HUES6 (cell line): ENCODE results near the gene ACTR3.

Experiments used
- H3K27ac ChIP-seq: 2 replicates; pipeline ENCODE4 v1.7.0; 2013; ENCODE audit warnings: low read depth, mild to moderate bottlenecking, low read length, inconsistent platforms
- H3K27me3 ChIP-seq: 2 replicates; pipeline ENCODE4 v1.6.1; 2013; ENCODE audit warnings: low read length; ENCODE audit not compliant: control insufficient read depth, insufficient read depth
- H3K36me3 ChIP-seq: 2 replicates; pipeline ENCODE4 v1.6.1; 2013; ENCODE audit warnings: low read length; ENCODE audit not compliant: control insufficient read depth, insufficient read depth
- H3K4me1 ChIP-seq: 2 replicates; pipeline ENCODE4 v1.6.1; 2013; ENCODE audit warnings: low read length; ENCODE audit not compliant: control insufficient read depth, insufficient read depth
- H3K4me3 ChIP-seq: 2 replicates; pipeline ENCODE4 v1.5.1; 2013; ENCODE audit warnings: low read depth, low read length
- H3K9ac ChIP-seq: one replicate; pipeline ENCODE4 v1.6.1; 2013; ENCODE audit warnings: mild to moderate bottlenecking, low read length
- H3K9me3 ChIP-seq: 2 replicates; pipeline ENCODE4 v1.6.1; 2013; ENCODE audit warnings: low read depth, low read length; ENCODE audit not compliant: control insufficient read depth, insufficient read depth

ACTR3 gene

DNA sequence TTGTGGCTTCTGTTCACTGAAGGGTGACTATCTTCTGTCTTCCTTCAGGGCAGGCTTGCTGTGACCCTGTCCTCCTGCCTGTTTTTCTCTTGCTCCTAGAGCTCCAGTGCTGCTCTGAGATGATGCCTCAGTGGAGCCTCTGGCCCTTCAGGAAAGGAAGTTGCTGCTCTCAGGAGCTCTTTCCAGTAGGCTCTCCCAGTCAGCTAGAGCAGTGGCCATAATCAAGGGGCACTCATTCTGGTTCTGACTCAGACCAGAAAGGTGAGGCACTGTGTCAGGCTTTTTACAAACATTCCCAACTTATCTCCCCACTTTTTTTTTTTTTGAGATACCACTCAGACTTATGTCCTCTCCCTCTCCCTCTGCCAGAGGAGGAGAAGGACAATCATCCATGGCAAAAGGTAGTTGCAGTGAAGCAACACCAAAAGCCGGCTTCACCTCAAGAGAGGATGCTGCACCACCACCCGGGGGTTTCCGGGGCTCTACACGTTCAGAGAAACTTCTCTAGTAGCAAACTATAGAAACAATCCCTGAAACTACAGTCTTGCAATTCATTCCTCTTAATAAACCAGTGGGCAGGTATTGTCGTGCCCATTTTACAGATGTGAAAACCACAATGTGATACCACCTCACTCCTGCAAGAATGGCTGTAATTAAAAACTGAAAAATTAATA lies 115.4 kb downstream of the ACTR3 start:
- Histone ChIP-seq H3K27ac (no peak overlapping the region), H3K27me3 (no peaks in the 10 kb centered on the region), H3K9me3 (peaks cover 6% of the 10 kb centered on the region; the same call in 1 of the 2 replicates), H3K36me3 (no peaks in the 10 kb centered on the region), H3K4me1 (no peaks in the 10 kb centered on the region), H3K4me3 (no peak overlapping the region), H3K9ac (no peak overlapping the region)

DNA sequence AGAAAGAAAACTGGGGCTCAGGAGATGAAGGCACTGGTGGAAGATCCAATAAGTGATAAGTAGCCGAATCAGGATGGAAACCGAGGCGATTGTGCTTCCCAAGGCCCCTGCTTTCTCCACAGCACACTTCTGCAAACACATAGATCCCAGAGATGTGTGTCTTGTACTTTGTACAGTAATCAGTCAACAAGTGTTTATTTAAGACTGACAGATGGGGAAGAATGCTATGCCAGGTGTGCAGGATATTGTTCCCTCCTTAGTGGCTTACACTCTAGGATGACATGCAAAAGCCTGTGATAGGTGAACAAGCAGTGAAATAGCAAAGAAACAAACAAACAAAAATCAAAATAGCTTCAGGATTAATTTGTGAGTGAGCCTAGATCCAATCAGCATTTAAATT lies 116.6 kb downstream of the ACTR3 start:
- Histone ChIP-seq H3K27me3 (no peaks in the 10 kb centered on the region), H3K9me3 (peaks cover 6% of the 10 kb centered on the region; the same call in 1 of the 2 replicates), H3K27ac (no peak overlapping the region), H3K4me3 (no peak overlapping the region), H3K4me1 (no peaks in the 10 kb centered on the region), H3K36me3 (no peaks in the 10 kb centered on the region), H3K9ac (no peak overlapping the region)

DNA sequence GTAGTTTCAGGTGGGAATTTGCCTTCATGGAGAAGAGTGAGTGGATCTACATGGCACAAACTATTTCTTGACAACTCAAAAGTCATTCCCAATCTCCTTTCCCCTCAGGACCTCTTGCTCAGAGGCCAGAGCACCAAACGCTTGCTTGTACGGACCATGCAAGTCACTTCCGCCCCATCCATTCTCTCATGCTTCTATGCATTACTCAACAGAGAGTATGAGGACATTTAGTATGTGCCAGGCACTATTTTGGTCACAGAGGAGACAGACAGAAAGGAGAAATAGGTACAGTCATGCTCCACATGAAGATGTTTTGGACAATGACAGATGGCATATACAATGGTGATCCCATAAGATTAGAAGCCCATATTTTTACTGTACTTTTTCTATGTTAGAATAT lies 117.5 kb downstream of the ACTR3 start:
- H3K36me3 ChIP-seq = no peaks in the 10 kb centered on the region
- no peaks in the 10 kb centered on the region for H3K4me1 ChIP-seq

DNA sequence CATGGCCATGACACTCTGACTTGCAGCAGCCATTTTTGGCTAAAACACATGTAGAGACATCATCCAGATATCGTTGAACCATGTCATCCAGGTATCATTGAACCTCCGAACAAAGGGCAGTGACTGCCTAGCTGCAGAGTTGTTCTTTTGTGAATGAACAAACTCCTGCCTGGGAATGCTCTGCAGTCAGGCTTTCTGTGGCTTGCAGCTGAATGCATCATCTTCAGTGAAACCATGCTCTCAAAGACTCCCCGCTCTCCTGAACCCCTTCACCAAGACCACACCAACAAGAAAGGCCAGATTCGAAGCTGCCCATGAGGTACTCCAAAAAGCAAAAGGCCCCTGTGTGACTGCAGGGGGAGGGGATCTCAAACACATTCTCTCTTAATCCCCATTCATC lies 118.8 kb downstream of the ACTR3 start:
- Histone ChIP-seq H3K4me3 (no peak overlapping the region), H3K27me3 (no peaks in the 10 kb centered on the region), H3K4me1 (no peaks in the 10 kb centered on the region), H3K9ac (no peak overlapping the region), H3K36me3 (no peaks in the 10 kb centered on the region), H3K9me3 (peaks cover 6% of the 10 kb centered on the region; the same call in 1 of the 2 replicates), H3K27ac (no peak overlapping the region)

More for the DNA sequence above, 117.5 kb downstream of the ACTR3 start:
- no peak overlapping the region for H3K27ac ChIP-seq
- H3K9me3 ChIP-seq = peaks cover 6% of the 10 kb centered on the region; the same call in 1 of the 2 replicates
- no peaks in the 10 kb centered on the region for H3K27me3 ChIP-seq
- H3K9ac ChIP-seq = no peak overlapping the region
- no peak overlapping the region for H3K4me3 ChIP-seq

DNA sequence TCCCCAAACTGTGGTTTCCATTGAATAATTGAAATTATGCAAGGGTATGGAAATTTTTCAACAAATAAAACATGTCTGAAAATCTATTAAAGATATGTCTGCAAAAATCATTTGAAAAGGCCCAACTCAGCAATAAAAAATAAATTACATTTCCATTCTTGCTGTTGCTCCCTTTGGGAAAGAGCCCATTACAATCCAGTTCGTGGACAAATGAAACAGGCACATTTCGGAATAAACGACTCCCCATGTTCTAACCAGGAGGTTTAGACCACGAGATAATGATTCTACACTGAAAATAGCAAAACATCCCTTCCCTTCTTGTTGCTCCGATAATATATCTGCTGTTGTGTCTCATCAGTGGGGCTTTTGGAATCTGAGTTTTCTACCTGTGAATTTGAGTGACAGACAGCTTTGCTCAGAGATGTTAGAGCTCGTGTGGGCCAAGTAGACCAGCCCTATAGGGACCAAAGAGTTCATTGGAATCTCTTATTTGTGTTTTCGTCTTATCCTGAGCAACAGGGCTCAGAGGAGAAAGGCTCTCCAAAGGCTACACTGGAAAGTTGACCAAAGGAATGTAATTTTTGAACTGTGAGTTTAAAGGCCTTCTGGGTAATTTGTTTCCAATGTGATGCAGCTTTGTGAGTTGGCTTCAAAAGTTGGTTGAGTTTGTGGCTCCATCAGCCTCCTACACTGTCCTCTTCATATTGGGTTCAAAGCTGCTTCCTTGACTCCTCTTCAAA lies 119.5 kb downstream of the ACTR3 start:
- H3K4me1 ChIP-seq = no peaks in the 10 kb centered on the region
- H3K4me3 ChIP-seq = no peak overlapping the region
- peaks cover 6% of the 10 kb centered on the region; the same call in 1 of the 2 replicates for H3K9me3 ChIP-seq
- H3K27me3 ChIP-seq = no peaks in the 10 kb centered on the region
- no peaks in the 10 kb centered on the region for H3K36me3 ChIP-seq
- H3K27ac ChIP-seq = no peak overlapping the region
- no peak overlapping the region for H3K9ac ChIP-seq

DNA sequence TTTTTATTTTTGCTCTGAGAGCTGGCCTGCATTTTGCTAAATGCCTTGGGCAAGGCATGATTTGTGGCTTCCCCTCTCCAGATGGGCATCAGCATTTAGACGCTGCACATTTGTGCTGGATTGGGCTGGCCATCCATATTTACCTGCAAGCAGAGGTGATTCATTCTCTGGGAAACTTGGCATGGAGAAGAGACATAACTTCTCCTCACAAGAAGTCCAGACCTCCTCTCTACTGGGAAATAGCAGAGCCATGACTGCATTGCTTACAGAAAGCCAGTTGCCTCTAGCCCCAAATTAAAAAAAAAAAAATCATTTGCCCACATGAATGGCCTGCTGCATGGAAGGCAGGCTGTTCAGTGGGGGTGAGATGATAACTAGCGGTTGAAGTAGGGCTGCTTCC lies 120.1 kb downstream of the ACTR3 start:
- Histone ChIP-seq H3K9me3 (peaks cover under 1% of the 10 kb centered on the region; the same call in 1 of the 2 replicates), H3K4me3 (no peak overlapping the region), H3K27me3 (no peaks in the 10 kb centered on the region), H3K4me1 (no peaks in the 10 kb centered on the region), H3K36me3 (no peaks in the 10 kb centered on the region), H3K27ac (no peak overlapping the region), H3K9ac (no peak overlapping the region)

DNA sequence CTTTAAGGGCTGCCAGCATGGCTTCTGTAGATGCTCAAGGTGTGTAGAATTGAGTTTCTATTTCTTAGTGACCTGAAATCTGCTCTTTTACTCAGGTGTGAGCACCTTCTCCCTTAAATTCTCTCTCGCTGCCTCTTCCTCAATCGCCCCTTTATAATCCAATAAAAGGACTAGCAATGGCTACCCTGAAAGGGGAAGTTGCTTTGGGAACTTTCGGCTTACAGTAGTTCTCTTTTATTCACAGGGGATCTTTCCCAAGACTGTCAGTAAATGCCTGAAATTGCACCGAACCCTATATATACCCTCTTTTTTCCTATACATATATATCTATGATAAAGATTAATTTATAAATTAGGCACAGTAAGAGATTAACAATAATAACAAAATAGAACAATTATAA lies 121.8 kb downstream of the ACTR3 start:
- H3K9me3 ChIP-seq = no peaks in the 10 kb centered on the region
- H3K9ac ChIP-seq = no peak overlapping the region
- no peak overlapping the region for H3K27ac ChIP-seq
- H3K27me3 ChIP-seq = no peaks in the 10 kb centered on the region
- no peaks in the 10 kb centered on the region for H3K4me1 ChIP-seq
- no peaks in the 10 kb centered on the region for H3K36me3 ChIP-seq
- H3K4me3 ChIP-seq = no peak overlapping the region
